OCI-LY3 (cell line): ENCODE measurements around the gene COLGALT1.
"Not testable (repeated sequence)": the region's sequence is repeated elsewhere in the genome, so short reads cannot be mapped to it uniquely, and the experiment has no call there.

Experiments used
- CTCF ChIP-seq: fragments of 200-600, 300-600 bp; sonication (generic); IDR thresholded peaks from 2 replicates; pipeline ENCODE4 v1.5.1; 2014; ENCODE audit warnings: antibody characterized with exemption, low read length, low read depth
- EZH2phosphoT487 ChIP-seq: fragments of 200-600 bp; shearing (Covaris generic); IDR thresholded peaks from 2 replicates; pipeline ENCODE4 v1.6.1; 2018; ENCODE audit warnings: antibody characterized with exemption, mixed run types, low read depth

DNA sequence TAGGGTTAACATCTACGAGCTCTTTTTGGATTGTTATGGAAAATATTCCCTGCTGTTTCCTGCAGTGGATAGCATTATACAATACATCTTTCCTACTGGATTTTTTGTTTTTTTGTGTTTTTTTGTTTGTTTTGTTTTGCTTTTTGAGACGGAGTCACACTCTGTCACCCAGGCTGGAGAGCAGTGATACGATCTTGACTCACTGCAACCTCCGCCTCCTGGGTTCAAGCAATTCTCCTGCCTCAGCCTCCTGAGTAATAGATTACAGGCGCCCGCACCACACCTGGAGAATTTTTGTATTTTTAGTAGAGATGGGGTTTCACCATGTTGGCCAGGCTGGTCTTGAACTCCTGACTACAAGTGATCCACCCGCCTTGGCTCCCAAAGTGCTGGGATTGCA lies 29.9 kb downstream of the COLGALT1 start:
- not testable (repeated sequence) for TF ChIP-seq CTCF, EZH2phosphoT487
